GM18498 (cell line): ENCODE data around the gene CUL1.

ENCODE experiments used
- ATAC-seq: cut with Tn5 transposase; IDR thresholded peaks from one replicate; pipeline ENCODE4 v1.9.1; 2021; ENCODE audit warnings: mild to moderate bottlenecking, moderate library complexity; ENCODE audit not compliant: unreplicated experiment

Gene CUL1

GRCh38 chr7:148753224-148753623, 54.5 kb downstream of the CUL1 start:
- no peak for ATAC-seq

GRCh38 chr7:148754912-148755311, 56.2 kb downstream of the CUL1 start:
- no peak for ATAC-seq

GRCh38 chr7:148761499-148762278, 63.0 kb downstream of the CUL1 start:
- no peak for ATAC-seq

GRCh38 chr7:148763622-148764021, 64.9 kb downstream of the CUL1 start:
- no peak for ATAC-seq

- no peak for ATAC-seq
Measured at GRCh38 chr7:148770004-148770403, 71.3 kb downstream of the CUL1 start.

GRCh38 chr7:148772297-148773089, 73.8 kb downstream of the CUL1 start:
- no peak for ATAC-seq

- peak; percentile 89 for ATAC-seq
Measured at GRCh38 chr7:148773334-148773733, 74.6 kb downstream of the CUL1 start.

GRCh38 chr7:148774471-148774870, 75.8 kb downstream of the CUL1 start:
- ATAC-seq, result no peak

- no peak for ATAC-seq
Measured at GRCh38 chr7:148782757-148783456, 84.2 kb downstream of the CUL1 start.

GRCh38 chr7:148783801-148784527, 85.3 kb downstream of the CUL1 start:
- ATAC-seq, result no peak

- ATAC-seq, result no peak
Measured at GRCh38 chr7:148787571-148788295, 89.0 kb downstream of the CUL1 start.

- no peak for ATAC-seq
Measured at GRCh38 chr7:148789220-148789619, 90.5 kb downstream of the CUL1 start.

- no peak for ATAC-seq
Measured at GRCh38 chr7:148790131-148790726, 91.5 kb downstream of the CUL1 start.

GRCh38 chr7:148790850-148791249, 92.1 kb downstream of the CUL1 start:
- ATAC-seq, result no peak

GRCh38 chr7:148791546-148791945, 92.8 kb downstream of the CUL1 start:
- ATAC-seq, result no peak

GRCh38 chr7:148793590-148793989, 94.9 kb downstream of the CUL1 start:
- no peak for ATAC-seq

- ATAC-seq, result no peak
Measured at GRCh38 chr7:148794476-148794875, 95.8 kb downstream of the CUL1 start.

- ATAC-seq, result no peak
Measured at GRCh38 chr7:148796841-148797240, 98.1 kb downstream of the CUL1 start.

- no peak for ATAC-seq
Measured at GRCh38 chr7:148799893-148800555, 101.3 kb downstream of the CUL1 start.
